GM18511 (cell line): ENCODE measurements around the gene ABI2.

Experiments used
- ATAC-seq: cut with Tn5 transposase; IDR thresholded peaks from one replicate; pipeline ENCODE4 v1.9.1; 2021; ENCODE audit warnings: mild to moderate bottlenecking, moderate library complexity; ENCODE audit not compliant: unreplicated experiment

The ABI2 gene

GRCh38 chr2:203471323-203471722 lies 143.1 kb downstream of the ABI2 start:
- no peak for ATAC-seq

GRCh38 chr2:203476881-203477280 lies 148.7 kb downstream of the ABI2 start:
- ATAC-seq: no peak

GRCh38 chr2:203480623-203481022 lies 152.4 kb downstream of the ABI2 start:
- no peak for ATAC-seq

GRCh38 chr2:203484266-203485112 lies 156.3 kb downstream of the ABI2 start:
- ATAC-seq: no peak

GRCh38 chr2:203489531-203489930 lies 161.3 kb downstream of the ABI2 start:
- no peak for ATAC-seq

- no peak for ATAC-seq
These were observed 162.2 kb downstream of the ABI2 start for GRCh38 chr2:203490391-203490790.

GRCh38 chr2:203492965-203493364 lies 164.8 kb downstream of the ABI2 start:
- no peak for ATAC-seq
